Brain pericyte (primary cell): Measurements from ENCODE around the gene SLC25A53.
A peak's percentile ranks its signal among the peaks of the same experiment; 100 is the strongest.

Experiments used
- DNase-seq: peaks from one replicate; pipeline ENCODE4 v3.0.0-alpha.2; 2012; ENCODE audit warnings: low read depth, low spot score

SLC25A53 gene

GRCh38 chrX:104156630-104157529 is at the start of gene SLC25A53:
TSS of gene SLC25A53 (minus strand) at chrX:104157009. CDS start at chrX:104105257, 51,752 bp downstream.
- DNase-seq: peak; percentile 50

GRCh38 chrX:104205548-104205947 is 48.7 kb upstream of the SLC25A53 start:
- no peak for DNase-seq

- no peak for DNase-seq
These were observed 38.8 kb upstream of the SLC25A53 start for GRCh38 chrX:104195489-104196084.

GRCh38 chrX:104195013-104195412 is 38.2 kb upstream of the SLC25A53 start:
- no peak for DNase-seq

- DNase-seq: no peak
These were observed 36.7 kb upstream of the SLC25A53 start for GRCh38 chrX:104193485-104193884.

GRCh38 chrX:104189837-104190236 is 33.0 kb upstream of the SLC25A53 start:
- no peak for DNase-seq

- DNase-seq: no peak
These were observed 31.1 kb upstream of the SLC25A53 start for GRCh38 chrX:104187931-104188330.

GRCh38 chrX:104183685-104184084 is 26.9 kb upstream of the SLC25A53 start:
- DNase-seq: no peak

GRCh38 chrX:104173841-104174240 is 17.0 kb upstream of the SLC25A53 start:
- no peak for DNase-seq

- DNase-seq: no peak
These were observed 16.0 kb upstream of the SLC25A53 start for GRCh38 chrX:104172788-104173187.

GRCh38 chrX:104172121-104172520 is 15.3 kb upstream of the SLC25A53 start:
- no peak for DNase-seq

- no peak for DNase-seq
These were observed 11.3 kb upstream of the SLC25A53 start for GRCh38 chrX:104168127-104168526.

- DNase-seq: no peak
These were observed 10.1 kb upstream of the SLC25A53 start for GRCh38 chrX:104166735-104167436.

- peak; percentile 47 for DNase-seq
These were observed 9.3 kb upstream of the SLC25A53 start, which contains the start of gene FAM199X for GRCh38 chrX:104165894-104166734. TSS of gene FAM199X (plus strand) at chrX:104166453. CDS start at chrX:104166786, 333 bp downstream.

- DNase-seq: no peak
These were observed 5.8 kb downstream of the SLC25A53 start for GRCh38 chrX:104151037-104151436.

- DNase-seq: no peak
These were observed 15.6 kb downstream of the SLC25A53 start for GRCh38 chrX:104141087-104141760.

- no peak for DNase-seq
These were observed 19.3 kb downstream of the SLC25A53 start for GRCh38 chrX:104137496-104137895.

- peak; percentile 44 for DNase-seq
These were observed 20.4 kb downstream of the SLC25A53 start for GRCh38 chrX:104136241-104137019.

GRCh38 chrX:104135677-104136076 is 21.1 kb downstream of the SLC25A53 start:
- no peak for DNase-seq
